GM23338 (cell line): Measurements from ENCODE around the gene PDE4D. TPM values are rescaled to one million over a fixed set of nuclear protein-coding genes. Genes with fewer than 3 reads are reported as not detected.

Source experiments
- ATAC-seq: fragments of 200-7000 bp; cut with Tn5 transposase; 3 replicates; pipeline ENCODE4 v1.9.1; 2020
- DNase-seq: peaks from one replicate; pipeline ENCODE4 v3.0.0-alpha.2; 2015; ENCODE audit warnings: low spot score
- H2AFZ ChIP-seq: fragments of 200-600 bp; sonication (generic); 2 replicates; pipeline ENCODE4 v1.8.0; 2016; ENCODE audit warnings: antibody characterized with exemption, mild to moderate bottlenecking, moderate library complexity
- H3F3A ChIP-seq: fragments of 200-600 bp; sonication (generic); replicated peaks from 2 replicates; pipeline ENCODE4 v1.8.0; 2017; ENCODE audit warnings: antibody characterized with exemption, mixed run types, low read depth
- H3K27ac ChIP-seq: fragments of 200-600 bp; sonication (generic); 2 replicates; pipeline ENCODE4 v1.6.1; 2016; ENCODE audit warnings: low read depth
- H3K27me3 ChIP-seq: fragments of 200-600 bp; sonication (generic); 2 replicates; pipeline ENCODE4 v1.8.0; 2016; ENCODE audit warnings: mild to moderate bottlenecking, mixed run types, moderate library complexity; ENCODE audit not compliant: insufficient read depth
- H3K36me3 ChIP-seq: fragments of 200-600 bp; sonication (generic); 2 replicates; pipeline ENCODE4 v1.8.0; 2016; ENCODE audit warnings: mild to moderate bottlenecking; ENCODE audit not compliant: insufficient read depth
- H3K4me1 ChIP-seq: fragments of 200-600 bp; sonication (generic); 2 replicates; pipeline ENCODE4 v1.8.0; 2016; ENCODE audit warnings: mild to moderate bottlenecking, moderate library complexity; ENCODE audit not compliant: insufficient read depth
- H3K4me2 ChIP-seq: fragments of 200-600 bp; sonication (generic); 2 replicates; pipeline ENCODE4 v1.7.1; 2017; ENCODE audit warnings: mixed run types
- H3K4me3 ChIP-seq: fragments of 200-600 bp; sonication (generic); 2 replicates; pipeline ENCODE4 v1.6.1; 2016; ENCODE audit warnings: mixed run types
- H3K79me2 ChIP-seq: fragments of 200-600 bp; sonication (generic); replicated peaks from 2 replicates; pipeline ENCODE4 v1.8.0; 2017; ENCODE audit warnings: mild to moderate bottlenecking; ENCODE audit not compliant: insufficient read depth
- H3K9me2 ChIP-seq: fragments of 200-600 bp; sonication (generic); 2 replicates; pipeline ENCODE4 v1.8.0; 2017; ENCODE audit not compliant: insufficient read depth
- H4K20me1 ChIP-seq: fragments of 200-600 bp; sonication (generic); replicated peaks from 2 replicates; pipeline ENCODE4 v1.8.0; 2017; ENCODE audit warnings: mild to moderate bottlenecking; ENCODE audit not compliant: insufficient read depth
- H3K27ac Mint-ChIP-seq: 2 replicates; pipeline ENCODE4 v1.8.0; 2020; ENCODE audit warnings: inconsistent platforms, mild to moderate bottlenecking, moderate library complexity, mixed read lengths
- H3K27me3 Mint-ChIP-seq: 3 replicates; pipeline ENCODE4 v1.8.0; 2022; ENCODE audit warnings: low read depth, mild to moderate bottlenecking, moderate library complexity, mixed read lengths, inconsistent platforms; ENCODE audit not compliant: insufficient read depth, poor library complexity
- H3K36me3 Mint-ChIP-seq: 3 replicates; pipeline ENCODE4 v1.8.0; 2021; ENCODE audit warnings: low read depth, mild to moderate bottlenecking, inconsistent platforms, moderate library complexity, mixed read lengths
- H3K4me1 Mint-ChIP-seq: 3 replicates; pipeline ENCODE4 v1.8.0; 2020; ENCODE audit warnings: mild to moderate bottlenecking, inconsistent platforms, mixed read lengths
- H3K4me3 Mint-ChIP-seq: 3 replicates; pipeline ENCODE4 v1.8.0; 2021; ENCODE audit warnings: moderate library complexity, mild to moderate bottlenecking, inconsistent platforms, mixed read lengths
- H3K9me3 Mint-ChIP-seq: 3 replicates; pipeline ENCODE4 v1.8.0; 2020; ENCODE audit warnings: moderate library complexity, mild to moderate bottlenecking, inconsistent platforms, mixed read lengths
- CREB1 ChIP-seq: fragments of 250-450 bp; sonication (Bioruptor Pico); IDR thresholded peaks from 2 replicates; pipeline ENCODE4 v1.5.0; 2020; ENCODE audit warnings: low read depth, mild to moderate bottlenecking, moderate library complexity
- ETS1 ChIP-seq: IDR thresholded peaks from 2 replicates; pipeline ENCODE4 v1.6.1; 2016; ENCODE audit warnings: antibody characterized with exemption
- EZH2 ChIP-seq: fragments of 200-600 bp; sonication (generic); IDR thresholded peaks from one replicate; pipeline ENCODE4 v1.8.0; 2017; ENCODE audit warnings: antibody characterized with exemption, mild to moderate bottlenecking, low read depth; ENCODE audit not compliant: unreplicated experiment
- EZH2phosphoT487 ChIP-seq: fragments of 200-600 bp; sonication (generic); IDR thresholded peaks from one replicate; pipeline ENCODE4 v1.8.1; 2018; ENCODE audit warnings: antibody characterized with exemption; ENCODE audit not compliant: unreplicated experiment
- JUNB ChIP-seq: IDR thresholded peaks from one replicate; pipeline ENCODE4 v1.6.1; 2016; ENCODE audit warnings: antibody characterized with exemption; ENCODE audit not compliant: unreplicated experiment
- NANOG ChIP-seq: IDR thresholded peaks from 2 replicates; pipeline ENCODE4 v1.6.1; 2016; ENCODE audit warnings: antibody characterized with exemption, borderline replicate concordance
- POLR2AphosphoS5 ChIP-seq: IDR thresholded peaks from 2 replicates; pipeline ENCODE4 v1.6.1; 2016; ENCODE audit warnings: antibody characterized with exemption, low read depth
- REST ChIP-seq: IDR thresholded peaks from one replicate; pipeline ENCODE4 v1.6.1; 2018; ENCODE audit warnings: antibody characterized with exemption; ENCODE audit not compliant: unreplicated experiment
- STAT1 ChIP-seq: IDR thresholded peaks from one replicate; pipeline ENCODE4 v1.6.1; 2016; ENCODE audit warnings: antibody characterized with exemption; ENCODE audit not compliant: unreplicated experiment
- ZNF114 ChIP-seq: fragments of 250-450 bp; sonication (Bioruptor Pico); IDR thresholded peaks from 2 replicates; pipeline ENCODE4 v1.5.0; 2020; ENCODE audit warnings: mild to moderate bottlenecking, moderate library complexity
- ZNF331 ChIP-seq: fragments of 250-450 bp; sonication (Bioruptor Pico); IDR thresholded peaks from 2 replicates; pipeline ENCODE4 v1.5.0; 2020; ENCODE audit warnings: low read depth, mild to moderate bottlenecking, moderate library complexity
- polyA plus RNA-seq: library from polyadenylated mRNA; unstranded; fragments of >200 nt; fragmentation: Nextera tagmentation; extraction: Ambion mirVana; gene quantifications from 2 replicates; pipeline ENCODE4 v1.2.1, GENCODE V29; 2016
- total RNA-seq: library from RNA; depleted of rRNA; stranded (reverse); fragments of >200 nt; shearing (Covaris generic); gene quantifications from 2 replicates; pipeline ENCODE4 v1.2.3, GENCODE V29; 2014
- TF ChIP-seq, protein P1 (sequence below): fragments of 250-450 bp; sonication (Bioruptor Pico); IDR thresholded peaks from 2 replicates; pipeline ENCODE4 v1.5.0; 2020; ENCODE audit warnings: mild to moderate bottlenecking, moderate library complexity
- TF ChIP-seq, protein P2 (sequence below), 2 experiments: fragments of 200-600 bp in 1 of 2; sonication (generic) in 1 of 2; conservative IDR thresholded peaks; 2 replicates each; pipeline versions ENCODE4 v1.5.1 to v1.6.1; 2016 to 2017; ENCODE audit warnings: antibody characterized with exemption in 2 of 2, low read depth in 2 of 2, mild to moderate bottlenecking in 2 of 2, moderate library complexity in 1 of 2

PDE4D gene
- total and polyA plus RNA-seq, 2 experiments from 2014 or later: 2.1 to 4.7 TPM

- Histone ChIP-seq H3K27ac (no peak overlapping the region), H3F3A (no peaks in the 10 kb centered on the region), H3K9me2 (no peaks in the 10 kb centered on the region), H3K79me2 (no peaks in the 10 kb centered on the region), H3K36me3 (no peaks in the 10 kb centered on the region), H4K20me1 (no peaks in the 10 kb centered on the region), H2AFZ (no peak overlapping the region), H3K4me2 (no peak overlapping the region), H3K4me1 (peaks cover 4% of the 10 kb centered on the region; the same call in 1 of the 2 replicates), H3K27me3 (no peaks in the 10 kb centered on the region), H3K4me3 (no peak overlapping the region)
- no peaks in the 10 kb centered on the region for H3K27me3 Mint-ChIP-seq
- DNase-seq (no peak), ATAC-seq (no peak)
- peaks cover 9% of the 10 kb centered on the region for H3K4me1 Mint-ChIP-seq
- H3K4me3 Mint-ChIP-seq: no peak overlapping the region
- H3K36me3 Mint-ChIP-seq: no peaks in the 10 kb centered on the region
- H3K9me3 Mint-ChIP-seq: no peaks in the 10 kb centered on the region
- no peak for TF ChIP-seq EZH2phosphoT487
- TF ChIP-seq, protein P1, sequence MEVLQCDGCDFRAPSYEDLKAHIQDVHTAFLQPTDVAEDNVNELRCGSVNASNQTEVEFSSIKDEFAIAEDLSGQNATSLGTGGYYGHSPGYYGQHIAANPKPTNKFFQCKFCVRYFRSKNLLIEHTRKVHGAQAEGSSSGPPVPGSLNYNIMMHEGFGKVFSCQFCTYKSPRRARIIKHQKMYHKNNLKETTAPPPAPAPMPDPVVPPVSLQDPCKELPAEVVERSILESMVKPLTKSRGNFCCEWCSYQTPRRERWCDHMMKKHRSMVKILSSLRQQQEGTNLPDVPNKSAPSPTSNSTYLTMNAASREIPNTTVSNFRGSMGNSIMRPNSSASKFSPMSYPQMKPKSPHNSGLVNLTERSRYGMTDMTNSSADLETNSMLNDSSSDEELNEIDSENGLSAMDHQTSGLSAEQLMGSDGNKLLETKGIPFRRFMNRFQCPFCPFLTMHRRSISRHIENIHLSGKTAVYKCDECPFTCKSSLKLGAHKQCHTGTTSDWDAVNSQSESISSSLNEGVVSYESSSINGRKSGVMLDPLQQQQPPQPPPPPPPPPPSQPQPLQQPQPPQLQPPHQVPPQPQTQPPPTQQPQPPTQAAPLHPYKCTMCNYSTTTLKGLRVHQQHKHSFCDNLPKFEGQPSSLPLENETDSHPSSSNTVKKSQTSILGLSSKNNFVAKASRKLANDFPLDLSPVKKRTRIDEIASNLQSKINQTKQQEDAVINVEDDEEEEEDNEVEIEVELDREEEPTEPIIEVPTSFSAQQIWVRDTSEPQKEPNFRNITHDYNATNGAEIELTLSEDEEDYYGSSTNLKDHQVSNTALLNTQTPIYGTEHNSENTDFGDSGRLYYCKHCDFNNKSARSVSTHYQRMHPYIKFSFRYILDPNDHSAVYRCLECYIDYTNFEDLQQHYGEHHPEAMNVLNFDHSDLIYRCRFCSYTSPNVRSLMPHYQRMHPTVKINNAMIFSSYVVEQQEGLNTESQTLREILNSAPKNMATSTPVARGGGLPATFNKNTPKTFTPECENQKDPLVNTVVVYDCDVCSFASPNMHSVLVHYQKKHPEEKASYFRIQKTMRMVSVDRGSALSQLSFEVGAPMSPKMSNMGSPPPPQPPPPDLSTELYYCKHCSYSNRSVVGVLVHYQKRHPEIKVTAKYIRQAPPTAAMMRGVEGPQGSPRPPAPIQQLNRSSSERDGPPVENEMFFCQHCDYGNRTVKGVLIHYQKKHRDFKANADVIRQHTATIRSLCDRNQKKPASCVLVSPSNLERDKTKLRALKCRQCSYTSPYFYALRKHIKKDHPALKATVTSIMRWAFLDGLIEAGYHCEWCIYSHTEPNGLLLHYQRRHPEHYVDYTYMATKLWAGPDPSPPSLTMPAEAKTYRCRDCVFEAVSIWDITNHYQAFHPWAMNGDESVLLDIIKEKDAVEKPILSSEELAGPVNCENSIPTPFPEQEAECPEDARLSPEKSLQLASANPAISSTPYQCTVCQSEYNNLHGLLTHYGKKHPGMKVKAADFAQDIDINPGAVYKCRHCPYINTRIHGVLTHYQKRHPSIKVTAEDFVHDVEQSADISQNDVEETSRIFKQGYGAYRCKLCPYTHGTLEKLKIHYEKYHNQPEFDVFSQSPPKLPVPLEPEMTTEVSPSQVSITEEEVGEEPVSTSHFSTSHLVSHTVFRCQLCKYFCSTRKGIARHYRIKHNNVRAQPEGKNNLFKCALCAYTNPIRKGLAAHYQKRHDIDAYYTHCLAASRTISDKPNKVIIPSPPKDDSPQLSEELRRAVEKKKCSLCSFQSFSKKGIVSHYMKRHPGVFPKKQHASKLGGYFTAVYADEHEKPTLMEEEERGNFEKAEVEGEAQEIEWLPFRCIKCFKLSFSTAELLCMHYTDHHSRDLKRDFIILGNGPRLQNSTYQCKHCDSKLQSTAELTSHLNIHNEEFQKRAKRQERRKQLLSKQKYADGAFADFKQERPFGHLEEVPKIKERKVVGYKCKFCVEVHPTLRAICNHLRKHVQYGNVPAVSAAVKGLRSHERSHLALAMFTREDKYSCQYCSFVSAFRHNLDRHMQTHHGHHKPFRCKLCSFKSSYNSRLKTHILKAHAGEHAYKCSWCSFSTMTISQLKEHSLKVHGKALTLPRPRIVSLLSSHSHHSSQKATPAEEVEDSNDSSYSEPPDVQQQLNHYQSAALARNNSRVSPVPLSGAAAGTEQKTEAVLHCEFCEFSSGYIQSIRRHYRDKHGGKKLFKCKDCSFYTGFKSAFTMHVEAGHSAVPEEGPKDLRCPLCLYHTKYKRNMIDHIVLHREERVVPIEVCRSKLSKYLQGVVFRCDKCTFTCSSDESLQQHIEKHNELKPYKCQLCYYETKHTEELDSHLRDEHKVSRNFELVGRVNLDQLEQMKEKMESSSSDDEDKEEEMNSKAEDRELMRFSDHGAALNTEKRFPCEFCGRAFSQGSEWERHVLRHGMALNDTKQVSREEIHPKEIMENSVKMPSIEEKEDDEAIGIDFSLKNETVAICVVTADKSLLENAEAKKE (CRISPR knock-in tag): no peak
- TF ChIP-seq STAT1: no peak
- no peak for TF ChIP-seq ZNF331 (CRISPR knock-in tag)
- TF ChIP-seq NANOG: no peak
- TF ChIP-seq JUNB: no peak
- TF ChIP-seq, protein P2, sequence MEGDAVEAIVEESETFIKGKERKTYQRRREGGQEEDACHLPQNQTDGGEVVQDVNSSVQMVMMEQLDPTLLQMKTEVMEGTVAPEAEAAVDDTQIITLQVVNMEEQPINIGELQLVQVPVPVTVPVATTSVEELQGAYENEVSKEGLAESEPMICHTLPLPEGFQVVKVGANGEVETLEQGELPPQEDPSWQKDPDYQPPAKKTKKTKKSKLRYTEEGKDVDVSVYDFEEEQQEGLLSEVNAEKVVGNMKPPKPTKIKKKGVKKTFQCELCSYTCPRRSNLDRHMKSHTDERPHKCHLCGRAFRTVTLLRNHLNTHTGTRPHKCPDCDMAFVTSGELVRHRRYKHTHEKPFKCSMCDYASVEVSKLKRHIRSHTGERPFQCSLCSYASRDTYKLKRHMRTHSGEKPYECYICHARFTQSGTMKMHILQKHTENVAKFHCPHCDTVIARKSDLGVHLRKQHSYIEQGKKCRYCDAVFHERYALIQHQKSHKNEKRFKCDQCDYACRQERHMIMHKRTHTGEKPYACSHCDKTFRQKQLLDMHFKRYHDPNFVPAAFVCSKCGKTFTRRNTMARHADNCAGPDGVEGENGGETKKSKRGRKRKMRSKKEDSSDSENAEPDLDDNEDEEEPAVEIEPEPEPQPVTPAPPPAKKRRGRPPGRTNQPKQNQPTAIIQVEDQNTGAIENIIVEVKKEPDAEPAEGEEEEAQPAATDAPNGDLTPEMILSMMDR (conservative IDR thresholded peaks at IDR 0.05; ENCODE audit: low read depth in 2 of 2): no peak
- TF ChIP-seq ETS1: no peak
- TF ChIP-seq ZNF114 (CRISPR knock-in tag): no peak
- TF ChIP-seq POLR2AphosphoS5: no peak
- TF ChIP-seq REST: no peak
- no peak for TF ChIP-seq CREB1 (CRISPR knock-in tag)
- no peak for TF ChIP-seq EZH2
- H3K27ac Mint-ChIP-seq: no peak overlapping the region
Measured at GRCh38 chr5:59785676-59786333, 107.7 kb downstream of the PDE4D start.
